ENCODE measurements around the gene MYL7. TPM values are rescaled to one million over a fixed set of nuclear protein-coding genes. Genes with fewer than 3 reads are reported as not detected.
A peak's percentile ranks its signal among the peaks of the same experiment; 100 is the strongest.

MYL7 gene
- total RNA-seq, 2 experiments from 2014 or later, result not detected

DNA sequence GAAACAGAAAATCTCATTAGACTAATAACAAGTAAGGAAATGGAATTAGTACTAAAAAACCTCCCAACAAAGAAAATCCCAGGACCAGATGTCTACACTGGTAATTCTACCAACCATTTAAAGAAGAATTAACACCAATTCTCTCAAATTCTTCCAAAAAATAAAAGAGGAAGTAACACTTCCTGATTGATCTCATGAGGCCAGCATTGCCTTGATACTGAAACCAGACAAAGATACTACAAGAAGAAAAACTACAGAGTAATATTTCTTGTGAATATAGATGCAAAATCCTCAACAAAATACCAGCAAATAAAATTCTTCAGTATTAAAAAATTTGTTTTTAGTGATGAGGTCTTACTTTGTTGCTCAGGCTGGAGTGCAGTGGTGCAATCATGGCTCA is 26.8 kb upstream of the MYL7 start:
- POLR2A ChIA-PET, result no interaction called here
- no peak overlapping the region for H3K4me3 ChIP-seq (ENCODE audit: low read depth, low read length, poor library complexity, severe bottlenecking)
- peaks cover 9% of the 10 kb centered on the region for H3K4me1 ChIP-seq (ENCODE audit: insufficient read depth, low read length, poor library complexity, severe bottlenecking)
- no peak overlapping the region for H3K27ac ChIP-seq (ENCODE audit: low read depth, low read length, poor library complexity, severe bottlenecking)
- H3K79me2 ChIP-seq (ENCODE audit: insufficient read depth, low read depth, low read length), result no peaks in the 10 kb centered on the region
- no peaks in the 10 kb centered on the region for H3K36me3 ChIP-seq (ENCODE audit: insufficient read depth, low read length)
- no peaks in the 10 kb centered on the region for H3K9me3 ChIP-seq (ENCODE audit: low read length)
- BruUV-seq (replicated peaks), result no TSS peak
- TF ChIP-seq, protein P1, sequence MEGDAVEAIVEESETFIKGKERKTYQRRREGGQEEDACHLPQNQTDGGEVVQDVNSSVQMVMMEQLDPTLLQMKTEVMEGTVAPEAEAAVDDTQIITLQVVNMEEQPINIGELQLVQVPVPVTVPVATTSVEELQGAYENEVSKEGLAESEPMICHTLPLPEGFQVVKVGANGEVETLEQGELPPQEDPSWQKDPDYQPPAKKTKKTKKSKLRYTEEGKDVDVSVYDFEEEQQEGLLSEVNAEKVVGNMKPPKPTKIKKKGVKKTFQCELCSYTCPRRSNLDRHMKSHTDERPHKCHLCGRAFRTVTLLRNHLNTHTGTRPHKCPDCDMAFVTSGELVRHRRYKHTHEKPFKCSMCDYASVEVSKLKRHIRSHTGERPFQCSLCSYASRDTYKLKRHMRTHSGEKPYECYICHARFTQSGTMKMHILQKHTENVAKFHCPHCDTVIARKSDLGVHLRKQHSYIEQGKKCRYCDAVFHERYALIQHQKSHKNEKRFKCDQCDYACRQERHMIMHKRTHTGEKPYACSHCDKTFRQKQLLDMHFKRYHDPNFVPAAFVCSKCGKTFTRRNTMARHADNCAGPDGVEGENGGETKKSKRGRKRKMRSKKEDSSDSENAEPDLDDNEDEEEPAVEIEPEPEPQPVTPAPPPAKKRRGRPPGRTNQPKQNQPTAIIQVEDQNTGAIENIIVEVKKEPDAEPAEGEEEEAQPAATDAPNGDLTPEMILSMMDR (conservative IDR thresholded peaks at IDR 0.05; ENCODE audit: low read length), result no peak
- TF ChIP-seq EZH2phosphoT487 (IDR thresholded peaks at IDR 0.05; ENCODE audit: borderline replicate concordance, low read depth, low read length), result no peak
- CTCF ChIA-PET (ENCODE audit: unreplicated experiment), result no interaction called here
- peak; percentile 52 for DNase-seq (ENCODE audit: low spot score)
- no peaks in the 10 kb centered on the region for H4K20me1 ChIP-seq (ENCODE audit: insufficient read depth, low read length)
- peak overlapping the region; percentile 14; the same call in 1 of the 2 replicates for H3K4me2 ChIP-seq (ENCODE audit: low read length)
- no peaks in the 10 kb centered on the region for H3K9me2 ChIP-seq (ENCODE audit: insufficient read depth, low read length)
- intact Hi-C loops (cut with micrococcal nuclease; ENCODE audit: unreplicated experiment), result no loop called here
- no peak overlapping the region for H2AFZ ChIP-seq (ENCODE audit: low read length)

DNA sequence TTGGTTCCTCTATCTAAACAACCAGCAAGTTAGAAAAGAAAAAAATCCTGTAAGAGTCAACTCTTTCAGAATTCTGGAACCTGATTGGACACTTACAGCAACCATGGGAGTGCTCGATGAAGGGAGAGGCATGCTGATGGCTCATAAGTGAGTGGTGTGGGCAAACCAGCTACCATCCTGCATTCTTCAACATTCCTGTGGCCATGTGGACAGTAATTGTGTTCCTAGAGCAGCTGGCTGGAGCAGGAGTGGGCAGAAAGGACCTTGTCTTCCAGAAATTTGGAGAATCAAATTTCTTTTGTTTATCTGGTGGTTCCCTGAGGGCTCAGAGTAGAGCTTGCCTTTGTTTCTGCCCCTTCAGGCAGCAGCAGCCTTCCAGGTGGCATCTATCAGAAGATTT is 22.5 kb upstream of the MYL7 start:
- ChIA-PET POLR2A (interaction anchor here (0.9 kb wide), 1 partner anchor 16 kb away, joined by 3 read pairs; no protein-coding TSS in a partner anchor), CTCF (ENCODE audit: unreplicated experiment) (interaction anchor here (1.3 kb wide), 1 partner anchor 13 kb away, joined by 3 read pairs; no protein-coding TSS in a partner anchor)
- no peak overlapping the region for H3K4me3 ChIP-seq (ENCODE audit: low read depth, low read length, poor library complexity, severe bottlenecking)
- H3K79me2 ChIP-seq (ENCODE audit: insufficient read depth, low read depth, low read length), result no peaks in the 10 kb centered on the region
- no peak overlapping the region for H2AFZ ChIP-seq (ENCODE audit: low read length)
- no peaks in the 10 kb centered on the region for H3K9me2 ChIP-seq (ENCODE audit: insufficient read depth, low read length)
- TF ChIP-seq, protein P1 (conservative IDR thresholded peaks at IDR 0.05; ENCODE audit: low read length), result no peak
- TF ChIP-seq EZH2phosphoT487 (IDR thresholded peaks at IDR 0.05; ENCODE audit: borderline replicate concordance, low read depth, low read length), result no peak
- H3K4me1 ChIP-seq (ENCODE audit: insufficient read depth, low read length, poor library complexity, severe bottlenecking), result peaks cover 9% of the 10 kb centered on the region
- intact Hi-C loops (cut with micrococcal nuclease; ENCODE audit: unreplicated experiment), result no loop called here
- no peak overlapping the region for H3K27ac ChIP-seq (ENCODE audit: low read depth, low read length, poor library complexity, severe bottlenecking)
- BruUV-seq (replicated peaks), result no TSS peak
- H3K9me3 ChIP-seq (ENCODE audit: low read length), result no peaks in the 10 kb centered on the region
- DNase-seq (ENCODE audit: low spot score), result no peak
- H4K20me1 ChIP-seq (ENCODE audit: insufficient read depth, low read length), result no peaks in the 10 kb centered on the region
- H3K4me2 ChIP-seq (ENCODE audit: low read length), result no peak overlapping the region
- no peaks in the 10 kb centered on the region for H3K36me3 ChIP-seq (ENCODE audit: insufficient read depth, low read length)

GRCh38 chr7:44162785-44163395 is 21.8 kb upstream of the MYL7 start:
- no peak overlapping the region for H3K27ac ChIP-seq (ENCODE audit: low read depth, low read length, poor library complexity, severe bottlenecking)
- no peaks in the 10 kb centered on the region for H3K36me3 ChIP-seq (ENCODE audit: insufficient read depth, low read length)
- intact Hi-C loops (cut with micrococcal nuclease; ENCODE audit: unreplicated experiment), result no loop called here
- BruUV-seq (replicated peaks), result no TSS peak
- no peak overlapping the region for H3K4me2 ChIP-seq (ENCODE audit: low read length)
- ChIA-PET POLR2A (interaction anchor here (0.9 kb wide), 1 partner anchor 15 kb away, joined by 3 read pairs; no protein-coding TSS in a partner anchor), CTCF (ENCODE audit: unreplicated experiment) (interaction anchor here (1.3 kb wide), 1 partner anchor 13 kb away, joined by 3 read pairs; no protein-coding TSS in a partner anchor)
- peaks cover 4% of the 10 kb centered on the region for H3K4me1 ChIP-seq (ENCODE audit: insufficient read depth, low read length, poor library complexity, severe bottlenecking)
- TF ChIP-seq, protein P1 (conservative IDR thresholded peaks at IDR 0.05; ENCODE audit: low read length), result no peak
- no peak for TF ChIP-seq EZH2phosphoT487 (IDR thresholded peaks at IDR 0.05; ENCODE audit: borderline replicate concordance, low read depth, low read length)
- H2AFZ ChIP-seq (ENCODE audit: low read length), result no peak overlapping the region
- no peaks in the 10 kb centered on the region for H3K9me2 ChIP-seq (ENCODE audit: insufficient read depth, low read length)
- no peaks in the 10 kb centered on the region for H4K20me1 ChIP-seq (ENCODE audit: insufficient read depth, low read length)
- H3K79me2 ChIP-seq (ENCODE audit: insufficient read depth, low read depth, low read length), result no peaks in the 10 kb centered on the region
- H3K9me3 ChIP-seq (ENCODE audit: low read length), result no peaks in the 10 kb centered on the region
- DNase-seq (ENCODE audit: low spot score), result no peak
- H3K4me3 ChIP-seq (ENCODE audit: low read depth, low read length, poor library complexity, severe bottlenecking), result no peak overlapping the region
